ENCODE measurements around the gene GSTA3. TPM values are rescaled to one million over a fixed set of nuclear protein-coding genes. Genes with fewer than 3 reads are reported as not detected.
"Not testable (repeated sequence)": the region's sequence is repeated elsewhere in the genome, so short reads cannot be mapped to it uniquely, and the experiment has no call there.

The GSTA3 gene
- total RNA-seq, 2 donors from 2014 or later = not detected

DNA sequence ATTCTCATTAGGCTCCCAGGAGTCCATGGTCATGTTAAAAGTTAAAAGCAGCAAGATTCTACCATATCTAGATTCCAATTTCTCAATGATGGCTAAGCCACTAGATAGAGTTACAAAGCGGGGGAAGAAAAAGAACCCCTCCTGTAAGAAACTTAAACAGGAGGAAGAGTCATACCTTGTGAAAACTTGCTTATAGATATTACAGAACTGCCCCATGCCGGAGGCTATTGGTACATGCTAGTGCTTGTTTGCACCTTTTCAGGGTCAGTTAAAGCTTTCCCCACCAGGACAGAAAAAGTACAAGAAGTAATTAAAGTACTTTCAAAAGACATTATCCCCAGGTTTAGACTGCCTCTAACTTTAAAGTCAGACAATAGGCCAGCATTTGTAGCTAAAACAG lies 15.5 kb upstream of the GSTA3 start:
- H3K4me3 Mint-ChIP-seq = no peak overlapping the region
- no peak overlapping the region for H3K27ac Mint-ChIP-seq
- H3K9me3 Mint-ChIP-seq = no peaks in the 10 kb centered on the region
- H3K4me1 Mint-ChIP-seq = no peaks in the 10 kb centered on the region
- no peaks in the 10 kb centered on the region for H3K36me3 Mint-ChIP-seq (ENCODE audit: low read depth)
- no peak for ATAC-seq (replicated peaks)
- H3K27me3 Mint-ChIP-seq = peaks cover 19% of the 10 kb centered on the region

DNA sequence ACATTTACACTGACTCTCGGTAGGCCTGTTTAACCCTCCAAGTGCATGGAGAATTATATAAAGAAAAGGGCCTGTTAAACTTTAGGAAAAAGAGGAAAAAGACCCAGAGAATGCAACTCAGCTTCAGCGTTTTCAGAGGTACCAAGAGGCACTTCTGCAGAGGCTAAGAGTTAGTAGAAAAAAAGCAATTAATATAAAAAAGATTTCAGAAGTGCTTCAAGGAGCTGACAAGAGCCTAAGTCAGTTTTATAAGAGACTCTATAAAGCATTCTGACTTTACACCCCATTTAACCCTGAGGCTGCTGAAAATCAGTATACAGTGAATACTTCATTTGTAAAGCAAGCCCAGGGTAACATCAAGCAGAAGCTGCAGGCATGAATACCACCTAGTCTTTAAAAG lies 14.2 kb upstream of the GSTA3 start:
- H3K36me3 Mint-ChIP-seq (ENCODE audit: low read depth); H3K4me3 Mint-ChIP-seq; H3K27ac Mint-ChIP-seq; H3K4me1 Mint-ChIP-seq; H3K9me3 Mint-ChIP-seq; ATAC-seq (replicated peaks): not testable (repeated sequence)
- peaks cover 19% of the 10 kb centered on the region for H3K27me3 Mint-ChIP-seq

DNA sequence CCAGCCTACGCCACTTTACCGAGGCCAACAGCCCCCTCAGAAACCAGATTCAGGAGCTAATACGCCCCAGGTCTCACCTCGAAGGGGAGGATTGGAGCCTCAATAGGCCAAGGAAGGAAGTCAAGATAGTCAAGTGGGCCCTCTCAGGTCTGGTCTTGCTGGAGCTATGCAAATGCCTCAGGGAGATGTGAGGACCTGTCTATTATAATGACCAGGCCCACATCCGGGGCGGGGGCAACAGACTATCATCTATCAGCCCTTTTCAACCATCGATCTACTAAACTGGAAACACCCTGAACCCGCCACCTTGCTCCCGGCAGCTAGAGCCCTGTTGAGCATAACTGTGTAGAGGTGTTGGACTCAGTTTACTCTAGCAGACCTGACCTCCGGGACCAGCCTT lies 12.7 kb upstream of the GSTA3 start:
- ATAC-seq (replicated peaks) = no peak
- Mint-ChIP-seq H3K4me3 (no peak overlapping the region), H3K9me3 (no peaks in the 10 kb centered on the region), H3K27ac (no peak overlapping the region), H3K27me3 (peaks cover 16% of the 10 kb centered on the region), H3K36me3 (ENCODE audit: low read depth) (no peaks in the 10 kb centered on the region), H3K4me1 (no peaks in the 10 kb centered on the region)

DNA sequence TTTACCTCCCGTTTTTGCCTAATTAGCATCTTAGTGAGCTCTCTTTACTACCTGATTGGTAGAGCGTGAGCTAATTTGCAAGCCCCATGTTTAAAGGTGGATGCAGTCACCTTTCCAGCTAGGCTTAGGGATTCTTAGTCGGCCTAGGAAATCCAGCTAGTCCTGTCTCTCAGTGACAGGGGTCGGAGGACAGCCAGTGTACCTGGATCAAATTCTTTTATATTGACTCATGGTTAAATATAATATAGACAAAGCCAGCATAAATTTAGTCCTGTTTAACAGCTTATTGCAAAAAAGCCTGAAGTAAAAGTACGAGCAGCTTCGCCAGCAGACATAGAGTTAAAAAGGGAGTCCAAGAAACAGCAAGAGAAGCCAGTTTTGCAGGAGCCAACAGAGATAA lies 12.2 kb upstream of the GSTA3 start:
- Mint-ChIP-seq H3K4me3 (no peak overlapping the region), H3K27me3 (peaks cover 13% of the 10 kb centered on the region), H3K27ac (no peak overlapping the region), H3K36me3 (ENCODE audit: low read depth) (no peaks in the 10 kb centered on the region), H3K9me3 (no peaks in the 10 kb centered on the region), H3K4me1 (no peaks in the 10 kb centered on the region)
- no peak for ATAC-seq (replicated peaks)

DNA sequence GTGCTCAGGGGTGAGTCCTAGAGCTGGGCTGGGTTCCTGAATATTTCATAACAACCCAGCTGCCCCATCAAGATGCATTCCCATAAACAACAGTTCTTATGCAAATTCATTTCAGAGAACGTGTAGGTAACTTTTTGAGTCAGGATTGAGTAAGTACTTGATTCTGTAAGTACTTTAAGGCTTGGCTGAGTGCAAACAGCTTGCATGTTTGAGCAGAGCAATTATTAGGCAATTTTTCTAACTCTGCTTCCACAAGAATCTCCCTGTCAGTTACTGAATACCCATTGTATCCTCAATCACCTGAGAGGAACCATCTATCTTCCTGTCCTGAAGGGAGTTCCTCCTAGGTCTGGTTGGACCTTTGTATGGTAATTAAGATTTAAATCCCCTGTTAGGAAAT lies 10.0 kb upstream of the GSTA3 start:
- ATAC-seq (replicated peaks); H3K36me3 Mint-ChIP-seq (ENCODE audit: low read depth): not testable (repeated sequence)

DNA sequence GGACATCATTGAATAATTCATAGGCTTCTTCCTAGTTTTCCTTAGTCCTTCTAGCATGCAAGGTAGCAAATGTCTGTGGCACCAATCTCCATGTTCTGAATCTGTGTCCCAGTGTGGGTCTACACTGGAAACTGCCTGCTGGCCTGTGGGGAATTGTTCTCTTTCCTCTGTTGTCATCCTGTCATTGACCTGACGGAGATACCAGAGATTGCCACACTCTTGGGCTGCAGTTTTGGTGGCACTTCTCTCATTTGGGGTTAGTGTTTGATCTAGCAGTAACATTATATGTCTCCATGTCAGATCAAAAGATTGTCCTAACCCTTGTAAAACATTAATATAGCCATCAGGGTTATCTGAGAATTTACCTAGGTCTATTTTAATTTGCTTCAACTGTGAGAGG lies 9.3 kb upstream of the GSTA3 start:
- not testable (repeated sequence) for H3K27ac Mint-ChIP-seq; H3K36me3 Mint-ChIP-seq (ENCODE audit: low read depth); H3K9me3 Mint-ChIP-seq; ATAC-seq (replicated peaks); H3K27me3 Mint-ChIP-seq; H3K4me3 Mint-ChIP-seq; H3K4me1 Mint-ChIP-seq

More for the DNA sequence above, 10.0 kb upstream of the GSTA3 start:
- not testable (repeated sequence) for H3K27ac Mint-ChIP-seq, H3K9me3 Mint-ChIP-seq, H3K4me3 Mint-ChIP-seq, H3K4me1 Mint-ChIP-seq
- peaks cover 10% of the 10 kb centered on the region for H3K27me3 Mint-ChIP-seq

DNA sequence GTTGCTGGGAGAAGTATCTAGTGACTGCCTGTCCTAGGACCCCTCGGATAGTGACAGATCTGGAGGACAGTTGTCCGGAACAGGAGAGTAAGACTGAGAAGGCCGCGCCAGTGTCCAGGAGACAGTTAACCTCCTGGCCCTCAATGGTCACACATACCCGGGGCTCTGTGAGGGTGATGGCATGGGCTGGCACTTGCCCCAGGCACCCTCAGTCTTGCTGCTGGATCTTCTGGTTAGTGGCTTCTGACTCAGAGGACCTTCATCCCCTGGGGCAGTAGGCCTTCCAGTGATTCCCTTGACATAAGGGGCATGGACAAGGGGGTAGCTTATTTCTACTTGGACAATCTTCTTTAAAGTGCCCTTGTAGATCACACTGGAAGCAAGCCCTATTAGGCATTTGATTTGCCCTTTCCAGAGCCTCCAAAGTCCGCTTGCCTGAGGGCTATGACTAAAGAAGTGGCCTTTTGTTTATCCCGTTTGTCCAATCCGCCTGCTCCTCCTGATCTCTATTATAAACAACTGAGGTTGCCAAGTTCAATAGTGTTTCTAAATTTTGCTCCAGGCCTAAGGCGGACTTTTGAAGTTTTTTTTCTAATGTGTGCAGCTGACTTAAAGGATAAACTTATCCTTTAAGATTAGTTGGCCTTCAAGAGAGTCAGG lies 8.7 kb upstream of the GSTA3 start:
- ATAC-seq (replicated peaks); H3K9me3 Mint-ChIP-seq; H3K4me1 Mint-ChIP-seq; H3K36me3 Mint-ChIP-seq (ENCODE audit: low read depth); H3K27ac Mint-ChIP-seq; H3K4me3 Mint-ChIP-seq; H3K27me3 Mint-ChIP-seq: not testable (repeated sequence)

DNA sequence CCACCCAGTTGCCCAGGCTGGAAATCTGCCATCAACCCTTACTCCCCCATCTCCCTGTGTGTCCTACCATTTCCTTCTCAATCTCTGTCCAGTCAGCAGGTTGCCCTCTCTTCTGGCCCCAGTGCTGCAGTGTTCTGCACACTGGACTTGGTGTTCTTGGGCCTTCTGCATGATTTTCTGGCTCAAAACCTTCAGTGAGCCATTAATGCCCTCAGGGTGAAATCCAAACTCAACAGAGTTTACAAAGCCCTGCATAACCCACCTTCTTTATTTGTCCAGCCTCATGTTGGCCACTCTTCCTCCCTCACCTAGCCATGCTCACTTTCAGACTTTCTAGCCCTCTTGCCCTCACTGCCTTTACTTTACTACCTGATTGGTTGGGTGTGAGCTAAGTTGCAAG lies 5.0 kb upstream of the GSTA3 start:
- Mint-ChIP-seq H3K9me3 (no peaks in the 10 kb centered on the region), H3K4me3 (no peak overlapping the region), H3K27ac (no peak overlapping the region), H3K4me1 (no peaks in the 10 kb centered on the region), H3K36me3 (ENCODE audit: low read depth) (no peaks in the 10 kb centered on the region), H3K27me3 (peaks cover 8% of the 10 kb centered on the region)
- no peak for ATAC-seq (replicated peaks)

DNA sequence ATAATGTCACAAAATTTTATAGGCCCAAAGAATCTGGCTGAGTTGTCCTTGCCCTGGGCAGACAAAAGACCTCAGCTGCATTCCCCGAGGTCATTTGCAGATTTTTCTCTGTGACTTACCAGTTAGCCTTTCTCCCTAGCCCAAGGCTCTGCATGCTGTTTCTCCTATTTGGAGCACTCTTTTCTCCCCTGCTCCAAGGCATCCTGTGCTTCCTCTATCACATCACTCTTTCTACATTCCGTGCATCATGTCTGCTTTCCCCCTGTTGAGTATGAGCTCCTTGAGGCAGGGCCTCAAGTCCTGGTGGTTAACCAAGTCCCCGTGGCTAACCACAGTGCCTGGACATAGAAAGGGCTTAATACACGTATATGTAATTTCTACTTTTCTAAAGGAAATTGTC lies 593 bp upstream of the GSTA3 start:
- no peaks in the 10 kb centered on the region for H3K36me3 Mint-ChIP-seq (ENCODE audit: low read depth)
- no peak overlapping the region for H3K4me3 Mint-ChIP-seq
- H3K9me3 Mint-ChIP-seq = no peaks in the 10 kb centered on the region
- ATAC-seq (replicated peaks) = no peak
- H3K27me3 Mint-ChIP-seq = peaks cover 8% of the 10 kb centered on the region
- H3K27ac Mint-ChIP-seq = no peak overlapping the region
- no peaks in the 10 kb centered on the region for H3K4me1 Mint-ChIP-seq

DNA sequence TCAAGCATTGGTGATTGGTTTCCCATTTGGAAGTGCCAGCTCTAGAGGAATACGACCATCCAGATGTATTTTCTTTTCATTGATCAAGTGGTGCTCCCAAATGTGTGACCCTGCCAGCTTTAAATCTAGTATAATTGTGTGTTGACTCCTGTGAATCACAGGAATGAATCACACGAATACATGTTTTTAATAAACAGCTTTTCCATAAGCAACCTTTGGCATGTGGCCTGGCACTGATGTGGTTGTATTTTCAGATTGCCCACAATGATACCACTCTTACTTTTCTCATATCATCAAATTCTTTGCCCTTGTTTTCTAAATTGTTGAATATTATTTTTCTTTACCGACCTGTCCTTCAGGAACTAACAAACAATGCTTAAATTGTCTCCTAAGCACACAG lies 367 bp downstream of the GSTA3 start:
- Mint-ChIP-seq H3K4me3 (no peak overlapping the region), H3K36me3 (ENCODE audit: low read depth) (no peaks in the 10 kb centered on the region), H3K9me3 (no peaks in the 10 kb centered on the region), H3K4me1 (no peaks in the 10 kb centered on the region), H3K27ac (no peak overlapping the region), H3K27me3 (peaks cover 4% of the 10 kb centered on the region)
- ATAC-seq (replicated peaks) = no peak

DNA sequence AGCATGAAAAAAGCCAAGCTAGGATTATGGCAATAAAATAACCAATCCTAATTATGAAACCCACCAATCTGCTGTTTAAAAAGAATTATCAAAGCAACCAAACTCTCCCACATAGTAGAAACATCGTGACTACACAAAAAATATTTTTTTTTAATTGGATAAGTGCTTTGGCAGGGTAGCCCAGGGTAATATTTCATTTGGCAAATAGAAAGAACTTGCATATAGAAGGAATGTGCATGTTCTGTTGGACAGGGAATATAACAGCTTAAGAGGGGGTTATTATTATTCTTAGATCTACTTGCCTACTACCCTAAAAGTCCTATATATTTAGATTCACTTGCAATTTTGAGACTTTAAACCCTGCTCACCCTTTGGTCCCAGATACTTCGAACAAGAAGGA lies 972 bp downstream of the GSTA3 start:
- no peaks in the 10 kb centered on the region for H3K4me1 Mint-ChIP-seq
- no peak overlapping the region for H3K4me3 Mint-ChIP-seq
- ATAC-seq (replicated peaks) = no peak
- H3K27ac Mint-ChIP-seq = no peak overlapping the region
- no peaks in the 10 kb centered on the region for H3K36me3 Mint-ChIP-seq (ENCODE audit: low read depth)
- H3K27me3 Mint-ChIP-seq = peaks cover 4% of the 10 kb centered on the region
- no peaks in the 10 kb centered on the region for H3K9me3 Mint-ChIP-seq

DNA sequence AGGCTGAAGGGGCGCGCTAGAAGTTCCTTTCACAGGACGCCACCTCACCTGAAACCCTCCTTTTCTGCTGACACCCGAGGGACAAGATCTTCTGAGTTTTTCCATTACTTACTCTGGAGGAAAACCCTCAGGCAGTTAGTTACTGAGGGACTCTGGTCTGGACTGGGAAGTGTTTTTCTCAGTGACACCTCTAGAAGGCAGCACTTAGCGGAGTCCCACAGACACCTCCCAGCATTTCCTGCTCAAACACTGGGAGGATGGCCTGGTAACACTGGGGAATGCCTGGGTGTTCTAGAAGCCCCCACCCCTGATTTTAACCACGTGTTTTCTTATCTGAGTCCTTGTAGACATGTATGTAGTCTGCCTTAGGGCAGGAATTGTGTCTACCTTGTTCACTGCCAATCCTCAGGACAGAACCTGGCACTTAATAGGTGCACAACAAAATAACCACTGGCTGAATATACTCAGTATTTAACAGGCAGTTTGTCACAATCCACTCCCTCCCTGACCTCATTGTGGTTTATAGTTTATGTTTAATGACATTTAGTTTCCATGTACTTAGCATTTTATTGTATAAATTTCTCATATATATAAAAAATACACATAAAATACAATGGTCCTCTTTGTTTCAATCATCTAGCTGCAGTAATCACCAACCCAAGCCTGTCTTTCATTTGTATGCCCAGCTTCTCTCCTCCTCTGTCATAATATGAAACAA lies 4.8 kb downstream of the GSTA3 start:
- Mint-ChIP-seq H3K27ac (no peak overlapping the region), H3K9me3 (no peaks in the 10 kb centered on the region), H3K4me1 (no peaks in the 10 kb centered on the region), H3K27me3 (peaks cover 7% of the 10 kb centered on the region), H3K36me3 (ENCODE audit: low read depth) (no peaks in the 10 kb centered on the region), H3K4me3 (no peak overlapping the region)
- peak; percentile 67 for ATAC-seq (replicated peaks)

DNA sequence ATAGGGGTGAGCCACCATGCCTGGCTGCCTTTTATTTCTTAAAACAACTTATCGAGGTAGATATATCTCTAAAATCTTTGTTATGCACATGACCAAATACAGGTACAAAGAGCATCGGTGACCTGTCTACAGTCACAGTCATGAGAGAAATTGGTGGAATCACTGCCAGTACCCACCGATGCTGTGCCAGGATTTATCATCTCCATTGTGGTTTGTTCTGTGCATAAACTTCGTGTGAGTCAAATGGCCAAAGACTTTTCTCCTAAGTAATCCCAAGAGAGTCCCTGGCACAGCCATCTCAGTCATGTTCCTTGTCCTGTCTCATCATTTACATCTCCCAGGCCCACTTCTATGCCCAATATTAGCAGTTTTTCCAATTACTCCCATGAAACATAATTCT lies 9.0 kb downstream of the GSTA3 start:
- Mint-ChIP-seq H3K4me3 (no peak overlapping the region), H3K4me1 (no peaks in the 10 kb centered on the region), H3K9me3 (no peaks in the 10 kb centered on the region), H3K36me3 (ENCODE audit: low read depth) (no peaks in the 10 kb centered on the region), H3K27ac (no peak overlapping the region), H3K27me3 (peaks cover 14% of the 10 kb centered on the region)
- ATAC-seq (replicated peaks) = no peak

DNA sequence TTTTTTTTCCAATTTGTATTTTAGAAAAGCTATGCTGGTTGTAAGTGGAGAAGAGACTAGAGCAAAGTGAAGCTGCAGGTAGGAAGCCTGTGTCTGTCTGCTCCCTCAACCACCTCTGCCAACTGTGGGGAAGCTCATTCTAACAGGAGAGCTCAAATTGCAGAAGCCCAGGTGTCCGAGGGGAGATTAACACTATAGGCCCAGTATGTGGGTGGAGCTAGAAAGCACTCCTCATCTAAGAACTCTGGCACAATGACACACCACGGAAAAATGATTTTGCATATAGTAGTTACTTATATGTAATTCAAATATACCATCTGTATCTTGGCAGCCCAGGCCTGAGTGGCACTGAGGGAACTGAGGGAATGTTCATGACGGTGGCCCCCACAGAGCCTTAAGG lies 13.7 kb downstream of the GSTA3 start:
- not testable (repeated sequence) for H3K27ac Mint-ChIP-seq; H3K4me3 Mint-ChIP-seq; H3K4me1 Mint-ChIP-seq; ATAC-seq (replicated peaks); H3K36me3 Mint-ChIP-seq (ENCODE audit: low read depth); H3K9me3 Mint-ChIP-seq
- peaks cover 18% of the 10 kb centered on the region for H3K27me3 Mint-ChIP-seq

DNA sequence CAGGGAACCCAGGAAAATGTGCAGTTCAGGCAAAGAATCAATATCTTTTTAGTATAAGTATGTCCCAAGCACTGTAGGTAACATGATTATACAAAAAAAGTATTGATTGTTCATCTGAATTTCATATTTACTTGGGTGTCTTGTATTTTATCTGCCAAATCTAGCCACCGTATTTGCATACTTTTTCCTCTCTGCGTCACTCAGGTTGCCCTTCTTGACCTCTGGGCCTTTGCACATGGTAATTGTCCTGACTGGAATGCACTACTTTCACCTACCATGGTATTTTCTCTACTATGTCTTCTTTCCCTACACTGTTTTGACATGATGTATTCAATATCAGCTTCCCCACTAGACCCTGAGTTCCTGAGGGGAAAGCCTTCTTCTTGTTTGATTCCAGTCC lies 15.2 kb downstream of the GSTA3 start:
- ATAC-seq (replicated peaks) = no peak
- no peaks in the 10 kb centered on the region for H3K4me1 Mint-ChIP-seq
- no peaks in the 10 kb centered on the region for H3K9me3 Mint-ChIP-seq
- no peaks in the 10 kb centered on the region for H3K36me3 Mint-ChIP-seq (ENCODE audit: low read depth)
- peak overlapping the region; percentile 23 for H3K27ac Mint-ChIP-seq
- H3K27me3 Mint-ChIP-seq = peaks cover 23% of the 10 kb centered on the region
- no peak overlapping the region for H3K4me3 Mint-ChIP-seq
